NT2/D1 (cell line): ENCODE results near the gene NATD1.

Experiments
- SUZ12 ChIP-seq: IDR thresholded peaks from 2 replicates; pipeline ENCODE4 v1.6.1; 2011; ENCODE audit not compliant: insufficient read length, insufficient read depth; ENCODE audit errors: extremely low read depth
- YY1 ChIP-seq: IDR thresholded peaks from 2 replicates; pipeline ENCODE4 v1.6.1; 2011; ENCODE audit not compliant: insufficient read length, insufficient read depth

DNA sequence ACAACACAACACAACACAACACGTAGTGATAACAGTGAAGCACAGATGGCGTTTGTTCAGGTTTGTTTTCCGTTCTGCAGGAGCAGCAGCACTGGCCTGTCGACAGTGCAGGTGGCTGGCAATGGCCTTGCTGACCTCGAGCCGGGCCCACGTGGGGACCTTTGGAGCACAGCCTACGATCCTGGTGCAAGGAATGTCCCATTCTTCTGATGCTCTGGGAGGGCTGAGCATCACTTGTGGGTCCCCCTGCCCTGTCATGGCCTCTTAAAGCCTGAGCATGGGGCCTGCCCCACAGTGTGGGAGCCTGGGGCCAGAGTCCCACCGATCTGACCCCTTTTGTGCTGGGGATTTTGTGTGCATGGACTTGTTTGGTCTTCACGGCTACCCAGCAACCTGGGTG lies 38.1 kb upstream of the NATD1 start:
- TF ChIP-seq YY1 (no peak), SUZ12 (no peak)
